ENCODE measurements around the gene LRWD1. TPM values are rescaled to one million over a fixed set of nuclear protein-coding genes. Genes with fewer than 3 reads are reported as not detected.

The LRWD1 gene
- total RNA-seq, 1 experiment from 2014 or later, result 55.6 TPM

Other genes starting within 250 kb of the LRWD1 start
- 0.90 and 1.2 TPM in 2 replicates for gene SH2B2, start 178.1 kb upstream of the LRWD1 start, total RNA-seq (2014; rRNA removed; shearing (Covaris generic))
- gene SPDYE6, start 108.5 kb upstream of the LRWD1 start, total RNA-seq (2014; rRNA removed; shearing (Covaris generic)), result not detected in 2 replicates
- 19.9 and 21.1 TPM in 2 replicates for gene PRKRIP1, start 68.6 kb upstream of the LRWD1 start, total RNA-seq (2014; rRNA removed; shearing (Covaris generic))
- gene ORAI2, start 31.4 kb upstream of the LRWD1 start, total RNA-seq (2014; rRNA removed; shearing (Covaris generic)), result 41.0 and 60.3 TPM in 2 replicates
- 27.3 and 28.2 TPM in 2 replicates for gene ALKBH4, start 121 bp upstream of the LRWD1 start, total RNA-seq (2014; rRNA removed; shearing (Covaris generic))
- gene POLR2J, start 13.9 kb downstream of the LRWD1 start, total RNA-seq (2014; rRNA removed; shearing (Covaris generic)), result 81.7 and 93.9 TPM in 2 replicates
- 0.67 and 1.2 TPM in 2 replicates for gene RASA4B, start 52.8 kb downstream of the LRWD1 start, total RNA-seq (2014; rRNA removed; shearing (Covaris generic))
- gene UPK3BL2, start 78.7 kb downstream of the LRWD1 start, total RNA-seq (2014; rRNA removed; shearing (Covaris generic)), result 4.7 and 6.4 TPM in 2 replicates
- not detected in 2 replicates for gene SPDYE2, start 86.2 kb downstream of the LRWD1 start, total RNA-seq (2014; rRNA removed; shearing (Covaris generic))
- gene POLR2J3, start 107.6 kb downstream of the LRWD1 start, total RNA-seq (2014; rRNA removed; shearing (Covaris generic)), result 20.6 and 32.1 TPM in 2 replicates
- 1.3 and 2.8 TPM in 2 replicates for gene RASA4, start 151.8 kb downstream of the LRWD1 start, total RNA-seq (2014; rRNA removed; shearing (Covaris generic))
- 44.0 and 55.2 TPM in 2 replicates for gene UPK3BL1, start 177.8 kb downstream of the LRWD1 start, total RNA-seq (2014; rRNA removed; shearing (Covaris generic))
- gene SPDYE2B, start 185.3 kb downstream of the LRWD1 start, total RNA-seq (2014; rRNA removed; shearing (Covaris generic)), result not detected in 2 replicates
- 1.5 and 1.6 TPM in 2 replicates for gene POLR2J2, start 206.7 kb downstream of the LRWD1 start, total RNA-seq (2014; rRNA removed; shearing (Covaris generic))